Activated T-cell treated with anti-CD3 and anti-CD28 coated beads, Interleukin-2, amount 50 U/mL, for 72 hours (primary cell): Measurements from ENCODE around the gene KLHL36. TPM values are rescaled to one million over a fixed set of nuclear protein-coding genes. Genes with fewer than 3 reads are reported as not detected.

Experiments
- ATAC-seq, 2 donors: fragments of 150-1000 bp; cut with Tn5 transposase; replicated peaks in 1 of 2; 2 replicates each; pipeline ENCODE4 v1.10.0; 2021; ENCODE audit warnings: moderate library complexity in 2 of 2, mild to moderate bottlenecking in 1 of 2
- DNase-seq, 2 donors: peaks; one replicate each; pipeline ENCODE4 v3.0.0; 2021 to 2022; ENCODE audit warnings: mixed read lengths in 1 of 2
- H3K27ac Mint-ChIP-seq: one replicate; pipeline ENCODE4 v1.8.0; 2022; ENCODE audit warnings: mild to moderate bottlenecking, moderate library complexity, mixed read lengths
- H3K27me3 Mint-ChIP-seq: one replicate; pipeline ENCODE4 v1.8.0; 2022; ENCODE audit warnings: low read depth, mixed read lengths
- H3K36me3 Mint-ChIP-seq, 2 donors: one replicate each; pipeline ENCODE4 v1.8.0; 2022; ENCODE audit warnings: mixed read lengths in 2 of 2, mild to moderate bottlenecking in 1 of 2; ENCODE audit not compliant: insufficient read depth in 2 of 2
- H3K4me1 Mint-ChIP-seq: one replicate; pipeline ENCODE4 v1.8.0; 2022; ENCODE audit warnings: low read depth, mixed read lengths
- H3K4me3 Mint-ChIP-seq, 2 donors: one replicate each; pipeline ENCODE4 v1.8.0; 2022; ENCODE audit warnings: mild to moderate bottlenecking in 2 of 2, mixed read lengths in 2 of 2, moderate library complexity in 2 of 2
- H3K9me3 Mint-ChIP-seq, 2 donors: one replicate each; pipeline ENCODE4 v1.8.0; 2022; ENCODE audit warnings: mixed read lengths in 2 of 2
- total RNA-seq, 2 donors: library from RNA; stranded (reverse); gene quantifications; one replicate each; pipeline ENCODE4 v1.2.3, GENCODE V29; 2022

KLHL36 gene
- total RNA-seq: 10 to 100 TPM; 64.2 to 69.5 TPM

DNA sequence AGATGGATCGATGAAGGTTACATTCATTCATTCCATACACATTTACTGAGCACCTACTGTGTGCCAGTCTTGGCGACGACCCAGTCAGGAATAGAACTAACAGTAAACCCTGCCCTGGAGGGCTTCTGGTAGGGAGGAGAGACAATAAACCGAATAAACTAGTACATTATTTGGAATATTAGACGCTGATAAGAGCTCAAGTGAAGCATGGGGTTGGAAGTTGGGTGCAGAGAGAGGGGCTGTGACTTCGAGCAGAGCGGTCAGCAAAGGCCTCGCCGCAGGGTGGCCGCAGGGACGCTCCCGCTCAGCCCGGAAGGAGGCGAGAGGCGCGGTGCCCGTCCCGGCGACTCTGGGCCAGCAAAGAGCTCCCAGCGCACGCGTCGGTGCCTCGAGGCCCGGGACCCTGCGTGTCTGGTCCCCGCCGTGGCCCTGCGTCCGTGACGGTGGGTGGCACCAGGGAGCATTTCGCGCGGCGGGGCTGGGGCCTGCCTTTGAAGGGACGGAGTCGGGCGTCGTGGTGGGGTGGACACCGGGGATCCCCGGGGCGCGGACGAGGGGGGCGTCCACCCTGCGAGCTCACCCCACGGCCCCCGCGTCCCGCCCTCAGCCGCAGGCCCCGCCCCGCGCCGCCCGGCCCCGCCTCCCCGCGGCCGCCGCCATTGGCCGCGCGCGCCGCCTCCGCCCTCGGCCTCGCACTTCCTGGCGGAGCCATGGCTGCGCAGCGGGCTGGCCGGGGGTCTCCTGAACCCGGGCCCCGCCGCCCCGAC is at the start of gene KLHL36:
Gene KLHL36 (plus strand): TSS at position 684 of the 767 bp plus-strand sequence. CDS start 2,357 bp downstream, outside the sequence.
- ATAC-seq: peak; percentile 91
- H3K9me3 Mint-ChIP-seq: no peaks in the 10 kb centered on the region
- H3K36me3 Mint-ChIP-seq: peaks cover 9 to 10% of the 10 kb centered on the region in 2 donors
- DNase-seq: peak; percentile 78 to 87
- peaks cover 6% of the 10 kb centered on the region for H3K27me3 Mint-ChIP-seq
- peak within 1 kb of the TSS; percentile 91 to 96 for H3K4me3 Mint-ChIP-seq
- H3K4me1 Mint-ChIP-seq: peaks cover 37% of the 10 kb centered on the region
- H3K27ac Mint-ChIP-seq: peak within 1 kb of the TSS; percentile 89

DNA sequence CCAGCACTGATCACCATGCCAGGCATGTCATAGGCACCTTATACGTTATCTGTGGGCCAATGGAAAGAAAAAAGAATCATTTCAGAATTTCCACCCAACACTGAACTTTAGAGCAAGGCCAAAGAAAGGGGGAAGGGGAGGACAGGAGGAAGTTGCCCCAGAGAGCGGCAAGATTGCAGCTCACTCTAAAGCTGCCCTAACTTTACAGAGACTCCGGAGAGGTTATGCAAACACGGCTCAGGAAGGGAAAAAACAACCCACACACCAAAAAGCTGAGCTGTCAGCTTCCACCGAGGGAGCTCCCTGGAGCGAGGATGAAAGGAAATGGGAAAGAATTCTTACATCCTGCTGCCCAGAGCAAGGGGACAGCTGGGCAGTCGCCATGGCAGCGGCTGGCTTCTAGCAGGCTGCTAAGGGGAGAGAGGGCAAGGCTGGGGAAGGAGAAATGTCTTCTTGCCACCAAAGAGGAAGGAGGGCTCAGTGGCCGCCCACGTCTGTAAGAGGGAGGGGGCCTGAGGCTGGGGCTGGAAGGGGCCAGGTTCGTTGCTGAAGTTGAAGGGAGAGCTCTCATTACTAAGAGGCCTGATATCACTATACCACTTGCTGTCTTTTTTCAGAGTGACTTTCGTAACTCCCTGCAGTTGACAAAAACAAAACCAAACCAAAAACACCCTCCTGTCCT is 48.6 kb upstream of the KLHL36 start:
- Mint-ChIP-seq H3K27ac (peak overlapping the region; percentile 96), H3K9me3 (no peaks in the 10 kb centered on the region), H3K36me3 (peaks cover 4 to 13% of the 10 kb centered on the region in 2 donors), H3K27me3 (no peaks in the 10 kb centered on the region), H3K4me1 (peaks cover 93% of the 10 kb centered on the region), H3K4me3 (peak overlapping the region; percentile 85 to 90)
- DNase-seq: peak; percentile 79 to 87
- peak; percentile 65 to 75 for ATAC-seq

DNA sequence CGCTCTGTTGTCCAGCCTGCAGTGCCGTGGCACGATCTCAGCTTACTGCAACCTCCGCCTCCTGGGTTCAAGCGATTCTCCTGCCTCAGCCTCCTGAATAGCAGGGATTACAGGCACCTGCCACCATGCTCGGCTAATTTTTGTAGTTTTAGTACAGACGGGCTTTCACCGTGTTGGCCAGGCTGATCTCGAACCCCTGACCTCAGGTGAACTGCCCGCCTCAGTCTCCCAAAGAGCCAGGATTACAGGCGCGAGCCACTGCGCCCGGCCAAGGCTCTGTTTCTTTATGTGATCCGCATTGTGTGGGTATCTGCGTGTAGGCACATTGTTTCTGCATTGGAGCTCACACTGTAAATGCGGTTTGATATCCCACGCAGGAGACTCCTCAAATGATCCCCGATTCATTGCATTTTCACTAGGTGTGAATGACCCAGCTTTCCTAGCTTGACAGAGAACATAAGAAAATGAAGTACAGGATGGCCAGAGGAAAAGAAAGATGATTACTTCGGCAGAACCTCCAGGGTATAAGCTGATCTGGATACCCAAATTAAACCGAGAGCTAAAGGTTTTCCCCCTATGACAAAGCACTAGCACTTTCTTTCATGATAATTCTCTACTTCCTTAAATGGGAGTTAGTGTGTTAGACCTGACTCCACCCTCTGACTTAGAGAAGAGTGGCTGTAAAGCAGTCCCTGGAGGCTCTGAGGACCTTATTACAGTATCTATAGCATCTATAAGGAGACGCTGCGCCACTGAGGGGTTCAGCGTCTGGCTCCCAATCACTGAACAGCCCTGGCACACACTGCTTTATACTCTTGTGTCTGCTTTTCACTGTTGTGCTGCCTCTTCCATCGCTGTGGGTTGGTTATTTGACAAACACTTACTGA is 47.7 kb upstream of the KLHL36 start:
- Mint-ChIP-seq H3K27ac (peak overlapping the region; percentile 96), H3K27me3 (no peaks in the 10 kb centered on the region), H3K4me1 (peaks cover 93% of the 10 kb centered on the region), H3K9me3 (no peaks in the 10 kb centered on the region), H3K4me3 (peak overlapping the region; percentile 85 to 90), H3K36me3 (peaks cover 4 to 13% of the 10 kb centered on the region in 2 donors)
- peak; percentile 63 to 69 for ATAC-seq
- no peak for DNase-seq

DNA sequence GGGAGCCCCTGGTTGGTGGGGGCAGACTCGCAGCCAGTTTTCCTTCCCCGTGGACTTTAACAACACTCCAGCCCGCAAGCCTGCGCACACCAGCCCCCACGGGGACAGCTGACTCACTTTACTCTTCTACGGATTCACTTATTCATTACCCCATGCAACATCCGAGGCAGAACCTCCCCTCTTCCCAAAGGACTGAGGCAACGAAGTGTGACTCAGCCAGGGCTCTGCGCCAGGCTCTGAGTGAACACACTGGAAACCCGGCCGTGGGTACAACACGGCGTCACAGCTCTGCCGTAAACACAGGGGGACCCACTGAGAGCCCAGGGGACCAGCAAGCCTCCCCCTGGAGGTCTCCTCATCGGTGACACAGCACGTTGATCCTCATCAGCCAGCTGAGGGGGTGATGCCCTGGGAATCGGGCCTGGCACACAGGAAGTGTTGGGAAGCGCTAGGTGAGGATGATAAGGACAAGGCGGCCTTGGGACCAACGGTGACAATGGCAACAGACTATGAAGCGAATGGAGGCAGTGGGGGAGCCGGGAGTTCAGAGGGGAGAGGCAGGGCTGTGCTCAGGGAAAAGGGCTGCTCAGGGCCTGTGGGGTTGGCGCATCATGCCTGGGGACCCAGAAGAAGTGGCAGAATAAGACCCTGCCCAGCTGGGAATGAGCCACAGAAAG is 45.0 kb upstream of the KLHL36 start:
- peaks cover 4 to 15% of the 10 kb centered on the region in 2 donors for H3K36me3 Mint-ChIP-seq
- DNase-seq: peak; percentile 45 to 55
- H3K27ac Mint-ChIP-seq: peak overlapping the region; percentile 94
- H3K27me3 Mint-ChIP-seq: no peaks in the 10 kb centered on the region
- peak overlapping the region; percentile 76 to 81 for H3K4me3 Mint-ChIP-seq
- H3K9me3 Mint-ChIP-seq: no peaks in the 10 kb centered on the region
- peaks cover 93% of the 10 kb centered on the region for H3K4me1 Mint-ChIP-seq
- peak in 1 of 2 donors; percentile 33 for ATAC-seq

DNA sequence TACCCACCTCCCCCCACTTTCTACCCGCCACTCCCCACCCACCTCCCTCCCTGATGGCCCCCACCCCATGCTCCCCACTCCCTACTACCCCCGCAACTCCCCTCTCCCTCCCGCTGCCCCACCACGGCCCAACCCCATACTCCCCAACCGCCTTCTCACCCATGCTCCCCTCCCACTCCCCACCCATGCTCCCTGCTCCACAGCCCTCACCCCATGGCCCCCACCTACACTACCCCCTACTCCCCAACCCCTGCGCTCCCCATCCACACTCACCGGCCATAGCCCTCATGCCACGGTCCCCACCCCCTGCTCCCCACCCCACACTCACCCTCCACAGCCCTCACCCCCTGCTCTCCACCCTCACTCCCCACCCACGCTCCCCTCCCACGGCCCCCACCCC is 44.4 kb upstream of the KLHL36 start:
- peaks cover 4 to 19% of the 10 kb centered on the region in 2 donors for H3K36me3 Mint-ChIP-seq
- no peak for ATAC-seq
- no peaks in the 10 kb centered on the region for H3K9me3 Mint-ChIP-seq
- H3K27me3 Mint-ChIP-seq: no peaks in the 10 kb centered on the region
- peaks cover 97% of the 10 kb centered on the region for H3K4me1 Mint-ChIP-seq
- H3K4me3 Mint-ChIP-seq: peak overlapping the region; percentile 76 to 78
- peak overlapping the region; percentile 81 for H3K27ac Mint-ChIP-seq
- no peak for DNase-seq

DNA sequence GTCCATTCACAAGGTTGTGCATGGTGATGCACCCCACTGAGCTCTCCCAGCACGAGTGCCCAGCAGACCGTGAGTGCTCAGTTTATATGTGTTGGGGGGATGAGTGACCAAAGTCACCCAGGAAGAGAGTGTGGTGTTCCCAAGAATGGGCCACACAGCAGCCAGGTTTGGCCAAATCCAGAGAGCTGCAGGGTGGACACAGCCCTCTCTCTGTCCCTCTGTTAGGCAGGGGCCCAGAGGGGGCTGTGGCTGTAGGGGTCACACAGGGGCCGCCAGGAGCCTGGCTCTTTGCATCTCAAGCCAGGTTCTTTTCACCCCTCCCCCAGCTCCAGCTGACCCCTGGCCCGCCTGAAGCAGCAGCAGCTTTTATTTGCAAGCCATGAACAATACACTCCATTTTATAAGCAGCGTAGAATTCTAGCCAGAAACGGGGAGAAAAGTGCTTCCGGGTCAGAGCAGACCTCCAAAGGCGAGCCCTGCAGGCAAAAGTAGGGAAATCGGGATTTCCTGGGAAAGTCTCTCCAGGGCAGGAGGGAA is 43.8 kb upstream of the KLHL36 start:
- ATAC-seq (no peak), DNase-seq (no peak)
- Mint-ChIP-seq H3K36me3 (peaks cover 3 to 20% of the 10 kb centered on the region in 2 donors), H3K4me1 (peaks cover 97% of the 10 kb centered on the region), H3K4me3 (peak overlapping the region; percentile 64 to 78), H3K27me3 (no peaks in the 10 kb centered on the region), H3K27ac (peak overlapping the region; percentile 81), H3K9me3 (no peaks in the 10 kb centered on the region)

DNA sequence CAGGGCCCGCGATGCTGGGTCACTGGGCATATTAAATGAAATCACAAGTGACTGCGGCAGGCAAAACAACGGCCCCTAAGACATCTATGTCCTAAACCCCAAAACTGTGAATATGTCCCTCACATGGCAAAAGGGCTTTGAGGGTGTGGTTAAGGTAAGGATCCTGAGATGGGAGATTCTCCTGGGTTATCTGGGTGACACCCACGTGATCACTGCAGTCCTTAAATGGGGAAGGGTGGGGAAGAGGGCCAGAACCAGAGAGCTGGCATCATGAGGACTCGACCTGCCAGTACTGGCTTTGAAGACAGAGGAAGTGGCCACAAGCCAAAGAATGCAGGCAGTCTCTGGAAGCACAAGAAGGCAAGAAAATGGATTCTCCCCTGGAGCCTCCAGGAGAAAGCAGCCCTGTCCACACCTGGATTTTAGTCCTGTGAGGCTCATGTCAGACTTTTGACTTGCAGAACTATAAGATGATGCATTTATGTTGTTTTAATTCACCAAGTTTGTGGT is 42.9 kb upstream of the KLHL36 start:
- H3K4me3 Mint-ChIP-seq: peak overlapping the region in 1 of 2 donors; percentile 10
- peaks cover 8 to 27% of the 10 kb centered on the region in 2 donors for H3K36me3 Mint-ChIP-seq
- no peak for DNase-seq
- H3K9me3 Mint-ChIP-seq: peaks cover 0 to 2% of the 10 kb centered on the region in 2 donors
- no peak overlapping the region for H3K27ac Mint-ChIP-seq
- ATAC-seq: no peak
- H3K4me1 Mint-ChIP-seq: peaks cover 97% of the 10 kb centered on the region
- no peaks in the 10 kb centered on the region for H3K27me3 Mint-ChIP-seq

DNA sequence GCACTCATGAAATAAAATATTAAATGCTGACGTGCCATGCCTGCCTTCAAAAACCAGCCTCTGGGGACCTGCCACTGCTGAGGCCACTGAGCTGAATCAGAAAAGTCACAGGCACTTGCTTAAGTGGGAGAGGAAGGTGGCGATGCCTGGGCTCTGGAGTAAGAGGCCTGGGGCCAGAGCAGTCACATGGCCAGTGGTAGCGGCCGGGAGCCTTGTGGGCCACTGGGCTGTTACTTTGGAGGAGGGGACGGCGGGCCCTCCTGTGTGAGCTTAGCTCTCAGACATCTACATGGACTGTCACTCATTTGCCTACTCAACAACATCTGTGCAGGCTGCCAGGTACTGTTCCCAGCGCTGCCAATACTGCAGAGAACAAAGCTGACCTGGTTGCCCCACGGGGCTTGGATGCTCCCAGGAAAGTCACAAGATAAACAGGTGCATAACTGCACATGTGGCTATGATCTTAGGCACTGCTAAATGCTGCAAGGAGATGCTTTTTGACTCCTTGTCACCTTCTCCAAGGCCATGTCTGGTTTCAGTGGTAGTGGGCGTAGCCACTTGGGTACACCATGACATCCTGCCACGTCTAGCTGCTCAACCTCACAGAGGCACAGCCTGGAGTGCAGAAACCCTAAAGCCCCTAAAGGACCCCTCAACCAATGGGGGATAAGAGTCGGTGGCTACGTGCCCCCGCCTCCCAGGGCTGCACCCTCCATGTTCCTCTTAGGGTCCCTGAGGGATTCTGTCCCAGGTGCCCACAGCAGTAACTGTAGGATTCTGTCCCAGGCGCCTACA is 42.0 kb upstream of the KLHL36 start:
- H3K27ac Mint-ChIP-seq: peak overlapping the region; percentile 25
- H3K4me3 Mint-ChIP-seq: peak overlapping the region; percentile 66 to 69
- peak; percentile 47 to 68 for ATAC-seq
- H3K27me3 Mint-ChIP-seq: no peaks in the 10 kb centered on the region
- peaks cover 0 to 9% of the 10 kb centered on the region in 2 donors for H3K9me3 Mint-ChIP-seq
- H3K4me1 Mint-ChIP-seq: peaks cover 97% of the 10 kb centered on the region
- peak; percentile 55 to 57 for DNase-seq
- H3K36me3 Mint-ChIP-seq: peaks cover 13 to 36% of the 10 kb centered on the region in 2 donors

DNA sequence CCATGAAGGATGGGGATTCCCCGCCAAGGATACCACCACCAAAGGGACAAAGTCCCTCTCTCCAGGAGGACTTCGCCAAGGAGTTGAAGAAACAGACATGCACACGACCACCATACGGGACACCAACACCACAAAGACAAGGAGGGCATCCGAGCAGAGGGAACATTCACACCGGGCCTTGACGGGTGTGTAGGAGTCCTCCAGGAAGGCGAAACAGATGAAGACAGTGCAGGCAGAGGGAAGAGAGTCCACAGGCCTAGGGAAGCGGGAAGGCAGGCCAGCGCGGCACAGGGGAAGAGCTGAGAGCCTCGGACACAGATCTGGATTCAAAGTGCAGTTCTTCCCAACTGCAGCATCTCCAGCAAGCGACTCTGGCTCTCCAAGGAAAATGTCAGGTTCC is 41.2 kb upstream of the KLHL36 start:
- peak overlapping the region; percentile 66 to 69 for H3K4me3 Mint-ChIP-seq
- no peak for DNase-seq

DNA sequence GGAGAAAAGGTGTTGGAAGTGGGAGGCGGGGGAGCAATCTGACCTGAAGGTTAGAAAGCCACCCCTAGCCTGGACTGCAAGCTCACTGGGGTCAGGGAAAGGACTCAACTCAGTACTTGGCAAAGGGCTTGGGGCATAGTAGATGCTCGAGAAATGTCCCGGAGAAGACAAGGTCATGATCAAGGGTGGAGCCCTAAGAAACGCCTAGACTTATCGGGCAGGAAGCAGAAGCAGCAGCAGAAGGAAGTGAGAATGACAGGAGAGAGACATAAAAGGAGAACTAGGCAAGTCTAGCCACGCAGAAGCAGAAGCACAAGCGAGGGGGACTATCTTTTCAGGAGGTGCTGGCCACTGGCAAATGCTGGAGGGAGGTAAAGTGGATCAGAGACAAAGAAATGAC is 40.6 kb upstream of the KLHL36 start:
- Mint-ChIP-seq H3K27ac (peak overlapping the region; percentile 18), H3K4me1 (peaks cover 97% of the 10 kb centered on the region), H3K9me3 (peaks cover 0 to 11% of the 10 kb centered on the region in 2 donors), H3K27me3 (no peaks in the 10 kb centered on the region), H3K4me3 (peak overlapping the region; percentile 66 to 69), H3K36me3 (peaks cover 15 to 45% of the 10 kb centered on the region in 2 donors)
- DNase-seq (no peak), ATAC-seq (no peak)

More for the DNA sequence above, 41.2 kb upstream of the KLHL36 start:
- Mint-ChIP-seq H3K9me3 (peaks cover 0 to 11% of the 10 kb centered on the region in 2 donors), H3K27me3 (no peaks in the 10 kb centered on the region), H3K27ac (peak overlapping the region; percentile 25), H3K4me1 (peaks cover 97% of the 10 kb centered on the region), H3K36me3 (peaks cover 15 to 42% of the 10 kb centered on the region in 2 donors)
- ATAC-seq: no peak

DNA sequence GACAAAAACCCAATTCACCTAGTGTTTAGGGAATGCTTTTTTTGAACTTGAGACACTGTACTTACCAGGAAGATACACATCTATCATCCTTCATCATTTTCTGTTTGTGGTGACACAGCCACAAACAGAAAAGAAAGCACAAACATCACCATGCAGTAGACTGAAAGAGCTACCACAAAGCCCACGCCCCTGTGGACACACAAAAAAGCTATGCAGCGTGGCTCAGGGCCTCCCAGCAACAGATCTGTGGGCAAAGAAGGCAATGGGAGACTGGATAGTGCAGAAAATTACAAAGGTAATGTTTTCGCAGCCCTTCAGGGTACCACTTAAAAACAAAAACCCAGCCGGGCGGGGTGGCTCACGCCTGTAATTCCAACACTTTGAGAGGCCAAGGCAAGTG is 40.0 kb upstream of the KLHL36 start:
- Mint-ChIP-seq H3K4me1 (peaks cover 96% of the 10 kb centered on the region), H3K4me3 (peak overlapping the region; percentile 66 to 69), H3K27ac (peak overlapping the region; percentile 18), H3K27me3 (no peaks in the 10 kb centered on the region), H3K36me3 (peaks cover 17 to 45% of the 10 kb centered on the region in 2 donors), H3K9me3 (peaks cover 0 to 11% of the 10 kb centered on the region in 2 donors)
- peak; percentile 68 for ATAC-seq
- DNase-seq: peak; percentile 51 to 55
